Activated T-cell treated with anti-CD3 and anti-CD28 coated beads for 1 hour (primary cell): Measurements from ENCODE around the gene SLC4A11.
"Not testable (repeated sequence)": the region's sequence is repeated elsewhere in the genome, so short reads cannot be mapped to it uniquely, and the experiment has no call there.

Source experiments
- DNase-seq: peaks from one replicate; pipeline ENCODE4 v3.0.0-alpha.2; 2020; ENCODE audit warnings: low read depth

SLC4A11 gene

GRCh38 chr20:3227936-3228749 lies 10.8 kb downstream of the SLC4A11 start:
- DNase-seq: no peak

GRCh38 chr20:3227506-3227905 lies 11.5 kb downstream of the SLC4A11 start:
- DNase-seq: no peak

- no peak for DNase-seq
These were observed 12.1 kb downstream of the SLC4A11 start for GRCh38 chr20:3226864-3227263.

DNA sequence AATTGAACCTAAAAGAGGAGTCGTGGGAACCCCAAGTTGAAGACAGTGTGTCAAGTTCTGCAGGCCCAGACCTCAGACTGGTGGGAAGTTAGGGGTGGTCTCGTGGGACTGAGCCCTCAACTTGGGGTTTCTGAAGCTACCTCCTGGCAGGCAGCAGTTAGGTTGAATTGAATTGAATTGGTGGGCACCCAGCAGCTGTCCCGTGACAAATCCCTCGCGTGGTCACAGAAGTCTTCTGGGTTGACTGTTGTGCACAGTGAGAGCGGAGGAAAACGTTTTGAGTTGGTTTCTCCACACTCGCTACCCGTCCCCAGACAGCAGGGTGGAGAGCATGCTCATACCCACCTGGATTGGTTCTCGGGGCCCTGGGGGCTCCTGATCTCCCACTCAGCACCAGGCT lies 12.9 kb downstream of the SLC4A11 start:
- no peak for DNase-seq

- DNase-seq: no peak
These were observed 14.1 kb downstream of the SLC4A11 start for GRCh38 chr20:3224681-3225421.

- no peak for DNase-seq
These were observed 14.9 kb downstream of the SLC4A11 start for GRCh38 chr20:3223994-3224680.

DNA sequence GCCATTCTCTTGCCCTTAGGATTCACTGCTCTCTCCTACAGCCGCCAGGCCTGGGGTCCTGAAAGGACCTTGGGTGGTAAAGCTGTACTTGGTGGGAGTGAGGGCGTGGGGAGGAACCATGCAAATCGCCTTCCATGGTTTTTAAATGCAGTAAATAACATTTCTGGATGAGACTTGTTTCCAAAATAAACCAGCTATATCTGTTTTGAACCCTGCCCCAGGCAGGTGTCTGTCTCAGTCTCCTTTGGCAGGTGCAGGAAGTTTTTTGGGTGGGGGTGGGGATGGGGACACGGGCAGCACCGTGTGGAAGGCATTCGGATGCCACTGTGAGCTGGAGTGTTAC lies 15.4 kb downstream of the SLC4A11 start:
- DNase-seq: no peak

GRCh38 chr20:3222635-3223600 lies 16.1 kb downstream of the SLC4A11 start:
- no peak for DNase-seq

GRCh38 chr20:3221398-3222226 lies 17.4 kb downstream of the SLC4A11 start:
- no peak for DNase-seq

DNA sequence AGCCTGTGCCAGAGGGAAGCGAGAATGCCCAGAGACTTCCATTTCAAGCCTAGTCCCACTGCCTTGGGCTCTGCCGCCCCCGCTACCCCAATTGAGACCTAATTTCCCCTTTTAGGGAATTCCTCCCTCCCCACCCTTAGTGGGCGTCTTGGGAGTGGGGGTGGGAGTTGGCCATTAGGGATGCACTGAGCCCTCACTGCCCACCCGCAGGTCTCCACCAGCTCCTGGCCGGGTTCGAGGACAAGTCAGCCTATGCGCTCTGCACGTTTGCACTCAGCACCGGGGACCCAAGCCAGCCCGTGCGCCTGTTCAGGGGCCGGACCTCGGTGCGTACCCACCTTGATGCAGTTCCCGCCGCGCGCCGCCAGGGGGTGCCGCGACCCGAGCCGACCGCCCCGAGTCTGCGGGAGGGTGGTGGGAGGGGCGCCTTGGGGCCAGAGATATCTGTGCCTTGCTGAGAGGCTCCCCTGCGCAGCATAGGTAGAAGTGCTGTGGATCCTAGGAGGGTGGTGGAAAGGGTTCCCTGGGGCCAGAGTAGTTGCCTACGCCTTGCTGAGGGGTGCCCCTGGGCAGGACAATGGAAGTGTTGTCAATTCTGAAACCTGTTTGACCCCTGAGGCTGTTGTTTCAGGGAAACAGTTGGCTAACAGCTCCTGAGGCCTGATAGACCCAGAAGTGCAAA lies 20.5 kb downstream of the SLC4A11 start:
- peak; percentile 72 for DNase-seq

GRCh38 chr20:3215359-3215917 lies 23.6 kb downstream of the SLC4A11 start:
- DNase-seq: not testable (repeated sequence)

DNA sequence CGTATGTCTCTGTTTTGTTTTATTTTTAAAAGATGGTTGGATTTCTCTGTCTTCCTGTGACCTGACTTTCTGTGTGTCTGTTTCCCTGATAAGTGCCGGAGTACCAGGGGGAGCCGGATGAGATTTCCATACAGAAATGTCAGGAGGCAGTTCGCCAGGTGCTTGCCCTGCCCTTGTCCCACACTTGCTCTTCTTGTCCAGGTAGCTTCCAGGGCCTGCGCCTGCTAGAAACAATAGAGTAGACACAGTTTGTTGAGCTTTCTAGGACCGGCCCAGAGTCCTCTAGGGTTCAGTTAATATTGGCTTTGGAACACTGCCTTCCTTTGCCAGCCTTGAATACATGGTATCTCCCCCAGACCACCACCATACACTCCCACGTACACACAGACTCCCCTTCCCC lies 25.8 kb downstream of the SLC4A11 start:
- no peak for DNase-seq

DNA sequence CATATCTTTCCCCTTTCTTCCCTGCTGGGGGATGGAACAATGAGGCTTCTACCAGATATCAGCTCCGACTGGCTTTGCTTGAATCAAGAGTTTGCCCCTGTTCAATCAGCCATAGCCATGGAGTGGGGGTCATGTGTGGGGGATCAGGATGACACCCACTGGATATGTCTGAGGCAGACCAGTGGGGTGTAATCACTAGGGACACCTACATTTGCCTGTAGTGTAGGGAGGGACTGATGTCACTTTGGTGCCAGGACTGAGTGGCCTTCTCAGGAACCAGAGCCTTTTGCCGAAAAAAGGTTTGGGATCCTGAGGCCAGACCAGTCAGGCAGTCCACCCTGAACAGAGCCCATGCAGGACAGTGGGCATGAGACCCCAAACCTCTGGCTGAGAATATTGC lies 28.6 kb downstream of the SLC4A11 start:
- no peak for DNase-seq

DNA sequence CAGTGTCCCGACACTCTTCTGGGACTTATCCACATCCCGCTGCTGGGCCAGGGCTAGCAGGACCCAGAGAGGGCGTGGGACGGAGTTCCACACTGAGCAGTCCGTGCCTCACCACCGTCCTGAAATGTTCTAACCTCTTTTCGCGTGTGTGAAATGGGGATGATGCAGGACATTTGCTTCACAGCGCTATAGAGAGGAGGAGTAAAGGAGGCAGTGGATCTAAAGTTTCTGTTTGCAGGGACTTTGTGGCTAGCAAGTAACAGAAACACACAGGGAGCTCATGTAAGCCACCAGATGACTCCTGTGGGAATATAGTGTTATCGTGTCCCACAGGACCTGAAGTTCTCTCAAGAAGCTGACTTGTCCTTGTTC lies 29.1 kb downstream of the SLC4A11 start:
- no peak for DNase-seq

DNA sequence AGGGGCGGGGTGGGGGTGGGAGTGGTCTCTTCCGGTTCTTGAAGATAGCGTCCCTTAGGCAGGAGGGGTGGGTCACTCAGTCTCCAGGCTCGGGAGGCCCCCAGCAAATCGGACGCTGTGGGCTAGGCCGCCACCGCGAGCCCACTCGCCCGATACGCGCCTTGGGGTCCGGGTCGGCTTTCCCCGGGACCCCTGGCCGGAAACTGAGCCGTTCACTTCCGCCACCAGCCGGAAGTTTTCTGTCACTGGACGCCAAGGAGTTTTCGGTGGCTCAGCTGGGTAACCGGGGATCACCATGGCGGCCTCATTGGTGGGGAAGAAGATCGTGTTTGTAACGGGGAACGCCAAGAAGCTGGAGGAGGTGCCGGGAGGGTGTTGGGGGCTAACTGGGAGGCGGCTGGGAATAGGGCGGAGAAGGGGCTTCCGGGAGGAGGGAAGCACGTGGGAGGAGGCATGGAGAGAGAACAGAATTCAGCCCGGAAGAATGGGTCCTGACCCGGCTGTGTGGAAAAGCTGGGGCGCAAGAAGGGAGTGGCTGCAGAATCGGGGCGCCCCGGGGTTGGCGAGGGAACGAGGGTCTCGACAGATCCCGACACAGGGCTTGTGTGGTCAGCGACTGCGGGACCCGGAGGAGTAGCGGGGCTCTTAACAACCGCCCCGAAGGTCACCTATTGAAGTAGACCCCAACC lies 29.6 kb downstream of the SLC4A11 start, which contains the start of gene ITPA:
Gene ITPA (plus strand): TSS at position 242 of the 689 bp plus-strand sequence. CDS start 54 bp downstream, at position 296.
- DNase-seq: peak; percentile 43

GRCh38 chr20:3208786-3209256 lies 30.2 kb downstream of the SLC4A11 start:
- no peak for DNase-seq

- peak; percentile 88 for DNase-seq
These were observed 34.7 kb downstream of the SLC4A11 start, which contains the start of gene DDRGK1 for GRCh38 chr20:3204124-3204794. TSS of gene DDRGK1 (minus strand) at chr20:3204682. CDS start at chr20:3204627, 55 bp downstream.
